CD8-positive, alpha-beta memory T cell (primary cell): ENCODE data around the gene RAPGEF1. TPM values are rescaled to one million over a fixed set of nuclear protein-coding genes. Genes with fewer than 3 reads are reported as not detected.

Experiments
- CTCF ChIA-PET: fragments of 350-600 bp; sonication (Branson Sonifier 250); formaldehyde crosslinking; loops from one replicate; lab custom pipeline; 2021; ENCODE audit warnings: antibody characterized with exemption; lab: Charles Lee
- POLR2A ChIA-PET: fragments of 350-600 bp; sonication (Branson Sonifier 250); formaldehyde crosslinking; loops from one replicate; lab custom pipeline; 2021; ENCODE audit warnings: antibody characterized with exemption; lab: Charles Lee
- DNase-seq, 5 donors: peaks; one replicate each; pipeline versions ENCODE4 v3.0.0 to v3.0.0-alpha.2; 2020 to 2022; ENCODE audit warnings: mixed read lengths in 1 of 5
- H3K27ac ChIP-seq: one replicate; pipeline ENCODE4 v1.7.0; 2013; ENCODE audit warnings: low read depth, mild to moderate bottlenecking, low read length, moderate library complexity
- H3K27me3 ChIP-seq: 2 replicates; pipeline ENCODE4 v1.7.0; 2013; ENCODE audit warnings: low read length, mild to moderate bottlenecking; ENCODE audit not compliant: insufficient read depth, poor library complexity, severe bottlenecking
- H3K36me3 ChIP-seq: 2 replicates; pipeline ENCODE4 v1.7.0; 2013; ENCODE audit warnings: mild to moderate bottlenecking, low read length, moderate library complexity; ENCODE audit not compliant: insufficient read depth
- H3K4me1 ChIP-seq: 2 replicates; pipeline ENCODE4 v1.7.0; 2013; ENCODE audit warnings: mild to moderate bottlenecking, low read length, moderate library complexity; ENCODE audit not compliant: insufficient read depth
- H3K4me3 ChIP-seq: 2 replicates; pipeline ENCODE4 v1.7.0; 2013; ENCODE audit warnings: mild to moderate bottlenecking, low read length
- H3K9me3 ChIP-seq: 2 replicates; pipeline ENCODE4 v1.7.0; 2013; ENCODE audit warnings: mild to moderate bottlenecking, low read length
- H3K27ac Mint-ChIP-seq, 8 donors: one replicate each; pipeline ENCODE4 v1.8.0; 2020 to 2021; ENCODE audit warnings: mixed read lengths in 8 of 8, mild to moderate bottlenecking in 6 of 8, inconsistent platforms in 3 of 8, moderate library complexity in 3 of 8
- H3K27me3 Mint-ChIP-seq, 2 donors: one replicate each; pipeline ENCODE4 v1.8.0; 2020 to 2021; ENCODE audit warnings: mixed read lengths in 2 of 2, mild to moderate bottlenecking in 1 of 2, moderate library complexity in 1 of 2
- H3K36me3 Mint-ChIP-seq, 3 donors: one replicate each; pipeline ENCODE4 v1.8.0; 2020 to 2021; ENCODE audit warnings: mixed read lengths in 3 of 3, inconsistent platforms in 1 of 3, mild to moderate bottlenecking in 1 of 3
- H3K4me1 Mint-ChIP-seq, 3 donors: one replicate each; pipeline ENCODE4 v1.8.0; 2020 to 2021; ENCODE audit warnings: mixed read lengths in 3 of 3, inconsistent platforms in 1 of 3, mild to moderate bottlenecking in 1 of 3
- H3K4me3 Mint-ChIP-seq, 7 donors: one replicate each; pipeline ENCODE4 v1.8.0; 2020 to 2021; ENCODE audit warnings: mixed read lengths in 7 of 7, mild to moderate bottlenecking in 6 of 7, moderate library complexity in 4 of 7, inconsistent platforms in 2 of 7
- H3K9me3 Mint-ChIP-seq, 5 donors: one replicate each; pipeline ENCODE4 v1.8.0; 2020 to 2022; ENCODE audit warnings: mixed read lengths in 5 of 5, mild to moderate bottlenecking in 3 of 5, moderate library complexity in 2 of 5, inconsistent platforms in 1 of 5
- polyA plus RNA-seq: library from polyadenylated mRNA; unstranded; fragments of 300-500 nt; fragmentation: Illumina TruSeq; gene quantifications from one replicate; pipeline ENCODE4 v1.2.3, GENCODE V29; 2021
- total RNA-seq, 2 experiments: library from RNA; stranded (reverse); gene quantifications; one replicate each; pipeline ENCODE4 v1.2.3, GENCODE V29; 2021

Gene RAPGEF1
- total and polyA plus RNA-seq, 3 experiments from 2014 or later, result 20.1 to 148 (median 145) TPM

DNA sequence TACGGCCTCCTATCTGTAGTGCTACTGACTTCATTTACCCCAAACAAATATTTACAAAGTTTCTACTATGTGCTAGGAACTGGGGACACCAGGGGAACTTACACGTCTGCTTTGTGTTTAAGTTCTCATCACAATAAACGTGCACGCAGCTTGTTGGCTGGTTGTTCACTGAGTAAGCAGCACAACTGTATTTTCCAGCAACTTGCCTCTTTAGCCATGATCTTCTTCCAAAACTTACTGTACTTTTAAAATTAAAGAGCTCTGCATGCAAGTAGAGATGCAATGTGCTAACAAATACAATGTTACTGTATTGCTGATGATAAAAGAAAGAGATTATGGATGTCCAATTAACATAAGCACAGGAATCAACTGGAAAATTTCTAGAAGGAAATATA, 62.8 kb downstream of the RAPGEF1 start:
- Mint-ChIP-seq H3K27ac (peak overlapping the region; percentile 89 to 99 (median 96)), H3K27me3 (no peaks in the 10 kb centered on the region)
- POLR2A ChIA-PET, result interaction anchor here (0.9 to 5.1 kb wide), 8 partner anchors 8 to 407 kb away, joined by 3 to 77 read pairs (median 12); no protein-coding TSS in a partner anchor

DNA sequence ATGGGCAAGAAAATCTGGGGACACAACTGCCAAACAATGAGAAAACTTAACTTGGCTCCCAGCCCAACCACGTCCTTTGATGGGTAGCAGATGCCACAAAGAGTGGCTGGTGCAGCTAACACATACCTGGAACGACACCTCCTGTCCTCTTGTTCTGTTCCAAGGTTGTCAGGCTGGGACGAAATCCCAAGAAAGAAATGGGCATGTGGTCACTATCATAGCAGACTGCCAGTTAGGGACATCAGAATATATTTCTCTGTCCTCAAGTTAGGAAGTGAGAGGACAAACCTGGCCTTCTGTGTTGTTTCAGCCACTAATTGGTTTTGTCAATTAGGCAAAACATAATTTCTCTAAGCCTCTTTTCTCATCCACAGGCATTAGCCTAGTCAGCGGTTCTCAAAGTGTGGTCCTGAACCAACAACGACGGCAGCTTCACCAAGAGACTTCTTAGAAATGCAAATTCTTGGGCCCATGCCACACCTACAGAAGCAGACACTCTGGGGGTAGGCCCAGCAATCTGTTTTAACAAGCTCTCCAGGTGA, 63.4 kb downstream of the RAPGEF1 start:
- Histone ChIP-seq H3K4me3 (no peak overlapping the region), H3K36me3 (no peaks in the 10 kb centered on the region), H3K27me3 (no peaks in the 10 kb centered on the region), H3K4me1 (peaks cover 62% of the 10 kb centered on the region), H3K9me3 (no peaks in the 10 kb centered on the region), H3K27ac (peak overlapping the region; percentile 52)
- Mint-ChIP-seq H3K4me3 (peak overlapping the region; percentile 58 to 94 (median 82)), H3K4me1 (peaks cover 88 to 100% (median 100%) of the 10 kb centered on the region in 3 donors), H3K27ac (peak overlapping the region; percentile 89 to 99 (median 96)), H3K9me3 (no peaks in the 10 kb centered on the region), H3K36me3 (peaks cover 0 to 7% (median 0%) of the 10 kb centered on the region in 3 donors), H3K27me3 (no peaks in the 10 kb centered on the region)
- POLR2A ChIA-PET, result interaction anchor here (0.9 to 5.1 kb wide), 6 partner anchors 15 to 54 kb away, joined by 3 to 77 read pairs (median 10); no protein-coding TSS in a partner anchor
- CTCF ChIA-PET, result interaction anchor here (1.3 to 5.9 kb wide), 8 partner anchors 10 to 84 kb away, joined by 4 to 49 read pairs (median 16); no protein-coding TSS in a partner anchor
- DNase-seq, result peak in 4 of 5 donors; percentile 41 to 79 (median 58)

More for the DNA sequence above, 62.8 kb downstream of the RAPGEF1 start:
- CTCF ChIA-PET, result interaction anchor here (1.3 to 5.9 kb wide), 10 partner anchors 10 to 304 kb away, joined by 3 to 49 read pairs (median 14); no protein-coding TSS in a partner anchor
- peaks cover 85 to 100% (median 100%) of the 10 kb centered on the region in 3 donors for H3K4me1 Mint-ChIP-seq
- DNase-seq, result no peak
- H3K4me3 Mint-ChIP-seq, result peak overlapping the region; percentile 49 to 94 (median 82)
- H3K9me3 ChIP-seq, result no peaks in the 10 kb centered on the region
- H3K4me1 ChIP-seq, result peaks cover 57% of the 10 kb centered on the region
- H3K4me3 ChIP-seq, result peak overlapping the region; percentile 16
- H3K36me3 ChIP-seq, result no peaks in the 10 kb centered on the region
- H3K36me3 Mint-ChIP-seq, result peaks cover 0 to 7% (median 0%) of the 10 kb centered on the region in 3 donors
- peak overlapping the region; percentile 52 for H3K27ac ChIP-seq
- no peaks in the 10 kb centered on the region for H3K9me3 Mint-ChIP-seq
- H3K27me3 ChIP-seq, result no peaks in the 10 kb centered on the region

- no peak for DNase-seq
- Mint-ChIP-seq H3K36me3 (peaks cover 0 to 7% (median 0%) of the 10 kb centered on the region in 3 donors), H3K4me1 (peaks cover 91 to 100% (median 100%) of the 10 kb centered on the region in 3 donors), H3K27me3 (no peaks in the 10 kb centered on the region), H3K9me3 (no peaks in the 10 kb centered on the region), H3K27ac (peak overlapping the region; percentile 66 to 98 (median 94)), H3K4me3 (peak overlapping the region in 6 of 7 donors; percentile 44 to 86 (median 80))
- no peak overlapping the region for H3K27ac ChIP-seq
- H3K9me3 ChIP-seq, result no peaks in the 10 kb centered on the region
- ChIA-PET CTCF (interaction anchor here (0.7 to 5.9 kb wide), 5 partner anchors 9 to 84 kb away, joined by 3 to 49 read pairs (median 14); no protein-coding TSS in a partner anchor), POLR2A (interaction anchor here (1.1 to 5.1 kb wide), 3 partner anchors 40 to 55 kb away, joined by 4 to 77 read pairs (median 9); no protein-coding TSS in a partner anchor)
- no peaks in the 10 kb centered on the region for H3K36me3 ChIP-seq
- peaks cover 72% of the 10 kb centered on the region for H3K4me1 ChIP-seq
- no peak overlapping the region for H3K4me3 ChIP-seq
- H3K27me3 ChIP-seq, result no peaks in the 10 kb centered on the region
Observed at GRCh38 chr9:131675437-131676022, 64.3 kb downstream of the RAPGEF1 start.

DNA sequence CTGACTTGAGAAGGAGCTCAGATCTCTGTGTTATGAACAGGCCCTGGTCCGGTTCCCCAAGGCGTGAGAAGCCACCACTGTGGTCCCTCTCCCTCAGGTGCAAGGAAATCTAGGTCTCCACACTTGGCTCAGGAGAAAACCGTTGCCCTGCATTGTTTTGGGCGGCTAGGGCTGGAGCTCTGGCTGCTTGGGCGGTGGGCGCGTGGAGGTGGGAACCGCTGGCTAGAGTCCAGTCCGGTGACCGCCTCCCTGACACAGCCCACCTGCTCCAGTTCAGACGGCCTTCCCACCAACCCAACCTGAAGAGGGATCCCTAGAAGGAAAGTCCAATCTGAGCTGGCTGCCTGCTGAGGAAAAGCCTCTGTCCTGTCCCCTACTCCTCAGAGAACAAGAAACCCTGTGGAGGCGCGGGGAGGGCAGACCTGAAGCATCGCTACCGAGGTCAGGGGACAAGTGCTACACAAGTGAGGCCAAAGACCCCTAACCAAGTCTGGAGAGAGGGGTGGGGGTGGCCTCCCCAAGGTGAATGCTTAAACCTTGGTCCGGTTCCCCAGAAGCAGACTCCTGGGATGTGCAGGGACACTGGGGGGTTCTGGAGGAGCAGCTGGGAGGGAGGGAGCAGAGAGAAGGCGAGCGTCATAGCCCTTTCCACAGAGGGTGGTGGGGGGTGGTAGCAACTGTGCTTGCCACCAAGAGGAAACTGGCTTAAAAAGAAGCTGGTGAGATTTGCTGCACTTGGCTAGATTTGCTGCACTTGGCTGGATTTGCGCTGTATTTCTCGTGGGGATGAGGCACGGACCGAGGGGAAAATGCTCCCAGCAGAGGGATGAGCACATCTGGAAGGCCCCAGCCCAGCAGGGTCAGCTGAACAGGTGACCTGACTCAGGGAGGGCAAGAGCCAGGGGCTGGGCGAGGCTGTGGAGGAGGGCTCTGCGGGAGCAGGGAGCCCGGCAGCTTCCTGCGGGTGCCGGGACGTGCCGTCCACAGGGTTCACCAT, 65.2 kb downstream of the RAPGEF1 start:
- Histone ChIP-seq H3K36me3 (no peaks in the 10 kb centered on the region), H3K27ac (no peak overlapping the region), H3K9me3 (no peaks in the 10 kb centered on the region), H3K4me1 (peaks cover 77% of the 10 kb centered on the region), H3K4me3 (no peak overlapping the region), H3K27me3 (no peaks in the 10 kb centered on the region)
- Mint-ChIP-seq H3K27ac (peak overlapping the region; percentile 76 to 96 (median 90)), H3K36me3 (peaks cover 0 to 4% (median 0%) of the 10 kb centered on the region in 3 donors), H3K4me3 (peak overlapping the region in 4 of 7 donors; percentile 11 to 86 (median 65)), H3K9me3 (no peaks in the 10 kb centered on the region), H3K27me3 (no peaks in the 10 kb centered on the region), H3K4me1 (peaks cover 91 to 100% (median 100%) of the 10 kb centered on the region in 3 donors)
- DNase-seq, result no peak
- ChIA-PET CTCF (interaction anchor here (1.0 to 5.9 kb wide), 4 partner anchors 20 to 83 kb away, joined by 3 to 49 read pairs (median 4); no protein-coding TSS in a partner anchor), POLR2A (interaction anchor here (1.1 to 1.9 kb wide), 2 partner anchors 39 to 46 kb away, joined by 4 to 9 read pairs; no protein-coding TSS in a partner anchor)

GRCh38 chr9:131673531-131673930, 66.3 kb downstream of the RAPGEF1 start:
- Histone ChIP-seq H3K9me3 (no peaks in the 10 kb centered on the region), H3K27ac (no peak overlapping the region), H3K4me3 (no peak overlapping the region), H3K4me1 (peaks cover 77% of the 10 kb centered on the region), H3K36me3 (no peaks in the 10 kb centered on the region), H3K27me3 (no peaks in the 10 kb centered on the region)
- Mint-ChIP-seq H3K4me3 (peak overlapping the region in 2 of 7 donors; percentile 55 to 57), H3K9me3 (no peaks in the 10 kb centered on the region), H3K4me1 (peaks cover 92 to 100% (median 100%) of the 10 kb centered on the region in 3 donors), H3K36me3 (peaks cover 0 to 4% (median 0%) of the 10 kb centered on the region in 3 donors), H3K27ac (peak overlapping the region in 7 of 8 donors; percentile 21 to 100 (median 50)), H3K27me3 (no peaks in the 10 kb centered on the region)
- ChIA-PET POLR2A (no interaction called here), CTCF (interaction anchor here (1.0 to 1.1 kb wide), 2 partner anchors 22 to 46 kb away, joined by 3 to 5 read pairs; no protein-coding TSS in a partner anchor)
- DNase-seq, result no peak

GRCh38 chr9:131673068-131673467, 66.8 kb downstream of the RAPGEF1 start:
- H3K36me3 Mint-ChIP-seq, result peaks cover 0 to 4% (median 0%) of the 10 kb centered on the region in 3 donors
- Histone ChIP-seq H3K36me3 (no peaks in the 10 kb centered on the region), H3K27ac (no peak overlapping the region), H3K9me3 (no peaks in the 10 kb centered on the region), H3K4me3 (no peak overlapping the region), H3K27me3 (no peaks in the 10 kb centered on the region), H3K4me1 (peaks cover 76% of the 10 kb centered on the region)
- H3K4me1 Mint-ChIP-seq, result peaks cover 91 to 100% (median 100%) of the 10 kb centered on the region in 3 donors
- no peaks in the 10 kb centered on the region for H3K27me3 Mint-ChIP-seq
- CTCF ChIA-PET, result interaction anchor here (1.1 kb wide), 1 partner anchor 22 kb away, joined by 5 read pairs; no protein-coding TSS in a partner anchor
- DNase-seq, result no peak
- H3K9me3 Mint-ChIP-seq, result no peaks in the 10 kb centered on the region
- POLR2A ChIA-PET, result no interaction called here
- H3K27ac Mint-ChIP-seq, result peak overlapping the region; percentile 38 to 100 (median 98)
- H3K4me3 Mint-ChIP-seq, result peak overlapping the region in 3 of 7 donors; percentile 19 to 48 (median 28)

- no peaks in the 10 kb centered on the region for H3K9me3 Mint-ChIP-seq
- H3K4me3 Mint-ChIP-seq, result peak overlapping the region in 1 of 7 donors; percentile 19
- Histone ChIP-seq H3K4me1 (peaks cover 76% of the 10 kb centered on the region), H3K4me3 (no peak overlapping the region), H3K9me3 (no peaks in the 10 kb centered on the region), H3K27ac (no peak overlapping the region), H3K36me3 (no peaks in the 10 kb centered on the region), H3K27me3 (no peaks in the 10 kb centered on the region)
- ChIA-PET CTCF (no interaction called here), POLR2A (no interaction called here)
- DNase-seq, result no peak
- H3K4me1 Mint-ChIP-seq, result peaks cover 91 to 100% (median 100%) of the 10 kb centered on the region in 3 donors
- H3K27ac Mint-ChIP-seq, result peak overlapping the region in 7 of 8 donors; percentile 54 to 100 (median 99)
- peaks cover 0 to 4% (median 0%) of the 10 kb centered on the region in 3 donors for H3K36me3 Mint-ChIP-seq
- H3K27me3 Mint-ChIP-seq, result no peaks in the 10 kb centered on the region
Observed at GRCh38 chr9:131672451-131672850, 67.4 kb downstream of the RAPGEF1 start.
